A673 (cell line): ENCODE results near the gene CWF19L1.

Experiments used
- EZH2 ChIP-seq: fragments of 200-600 bp; sonication (generic); IDR thresholded peaks from 2 replicates; pipeline ENCODE4 v1.6.1; 2017; ENCODE audit warnings: borderline replicate concordance, low read depth, mild to moderate bottlenecking, mixed read lengths, antibody characterized with exemption, low read length; ENCODE audit not compliant: poor library complexity, severe bottlenecking
- TF ChIP-seq, protein P1 (sequence below): fragments of 300-800, 200-600 bp; sonication (generic); conservative IDR thresholded peaks from 2 replicates; pipeline ENCODE4 v1.5.1; 2017; ENCODE audit warnings: low read depth, mild to moderate bottlenecking, antibody characterized with exemption, low read length, moderate library complexity, mixed read lengths

DNA sequence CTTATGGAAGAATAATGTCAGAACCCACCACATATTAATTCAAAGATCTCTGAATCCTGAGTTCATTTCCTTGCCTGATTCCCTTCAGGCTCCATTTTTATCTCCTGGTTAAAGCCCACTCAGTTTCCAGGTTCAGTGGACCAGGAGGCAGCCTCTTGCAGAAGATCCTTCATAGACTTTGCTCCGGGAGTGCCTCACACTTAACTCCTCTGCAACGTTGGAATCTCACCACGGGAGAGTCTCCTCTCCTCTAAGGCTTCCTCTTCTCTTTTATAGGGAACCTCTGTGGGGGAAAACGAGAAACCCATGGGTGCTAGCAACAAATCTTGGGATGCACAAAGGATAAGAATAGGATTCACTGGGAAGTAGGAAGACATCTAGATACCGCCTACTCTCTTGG, 20.8 kb upstream of the CWF19L1 start:
- no peak for TF ChIP-seq EZH2
- TF ChIP-seq, protein P1, sequence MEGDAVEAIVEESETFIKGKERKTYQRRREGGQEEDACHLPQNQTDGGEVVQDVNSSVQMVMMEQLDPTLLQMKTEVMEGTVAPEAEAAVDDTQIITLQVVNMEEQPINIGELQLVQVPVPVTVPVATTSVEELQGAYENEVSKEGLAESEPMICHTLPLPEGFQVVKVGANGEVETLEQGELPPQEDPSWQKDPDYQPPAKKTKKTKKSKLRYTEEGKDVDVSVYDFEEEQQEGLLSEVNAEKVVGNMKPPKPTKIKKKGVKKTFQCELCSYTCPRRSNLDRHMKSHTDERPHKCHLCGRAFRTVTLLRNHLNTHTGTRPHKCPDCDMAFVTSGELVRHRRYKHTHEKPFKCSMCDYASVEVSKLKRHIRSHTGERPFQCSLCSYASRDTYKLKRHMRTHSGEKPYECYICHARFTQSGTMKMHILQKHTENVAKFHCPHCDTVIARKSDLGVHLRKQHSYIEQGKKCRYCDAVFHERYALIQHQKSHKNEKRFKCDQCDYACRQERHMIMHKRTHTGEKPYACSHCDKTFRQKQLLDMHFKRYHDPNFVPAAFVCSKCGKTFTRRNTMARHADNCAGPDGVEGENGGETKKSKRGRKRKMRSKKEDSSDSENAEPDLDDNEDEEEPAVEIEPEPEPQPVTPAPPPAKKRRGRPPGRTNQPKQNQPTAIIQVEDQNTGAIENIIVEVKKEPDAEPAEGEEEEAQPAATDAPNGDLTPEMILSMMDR, result no peak
